Colon (tissue), 2 donors: ENCODE data around the gene OLFM3.

ENCODE experiments used
- FAIRE-seq: peaks from 2 replicates; lab custom pipeline; 2012; peaks lifted over from hg19 to GRCh38; lab: Jason Lieb, UNC
- donor health status: control.
- donor health status: control.

Gene OLFM3

DNA sequence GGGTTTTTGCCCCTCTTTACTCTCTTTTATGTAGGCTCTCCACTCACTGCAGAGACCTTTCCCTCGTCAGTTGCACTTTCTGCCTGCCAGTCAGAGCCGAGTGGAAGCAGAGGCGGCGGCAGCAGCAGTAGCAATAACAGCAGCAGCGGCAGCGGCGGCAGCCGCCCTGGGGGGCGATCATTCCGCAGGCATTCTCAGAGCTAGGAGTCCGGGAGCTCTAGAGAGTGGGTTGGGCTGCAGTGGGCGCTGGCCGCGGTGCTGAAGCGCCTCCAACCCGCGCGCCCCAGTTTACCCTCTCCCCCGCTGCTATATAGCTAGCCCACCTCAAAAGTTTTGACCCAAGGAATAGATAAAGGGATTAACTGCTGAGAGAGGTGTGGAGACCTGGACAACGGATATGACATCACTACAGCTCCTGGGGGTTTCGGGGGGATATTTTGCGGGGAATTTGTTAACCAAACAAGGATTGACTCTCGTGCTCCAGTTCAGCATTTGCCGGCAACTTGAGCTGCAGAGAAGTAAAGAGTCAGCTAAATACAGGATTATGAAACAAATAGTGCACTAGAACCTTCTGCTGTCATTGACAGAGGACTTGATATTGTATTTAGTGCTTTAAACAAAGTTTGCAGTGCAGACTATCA is at the start of gene OLFM3:
TSS of gene OLFM3 (minus strand) at position 102 of the 641 bp plus-strand sequence.
- FAIRE-seq, result no peak

DNA sequence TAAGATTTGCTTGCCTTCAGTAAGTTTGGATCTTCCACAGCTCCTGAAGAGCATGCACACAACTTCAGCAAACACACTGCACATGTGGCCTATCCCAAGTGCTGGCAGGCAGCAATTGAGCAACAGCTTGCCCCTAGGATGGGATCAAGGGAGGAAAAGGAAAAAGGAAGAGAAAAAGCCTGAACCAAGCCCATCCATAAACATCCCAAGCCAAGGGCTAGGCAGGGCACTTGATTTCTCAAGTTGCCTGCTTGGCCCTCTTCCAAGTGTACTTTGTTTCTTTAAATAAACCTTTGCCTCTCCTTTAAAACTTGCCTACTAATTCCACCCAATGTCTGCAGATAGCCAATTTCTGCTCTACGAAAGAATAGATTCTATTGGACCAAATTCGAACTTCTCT is 49.0 kb upstream of the OLFM3 start:
- peak; percentile 49 for FAIRE-seq

DNA sequence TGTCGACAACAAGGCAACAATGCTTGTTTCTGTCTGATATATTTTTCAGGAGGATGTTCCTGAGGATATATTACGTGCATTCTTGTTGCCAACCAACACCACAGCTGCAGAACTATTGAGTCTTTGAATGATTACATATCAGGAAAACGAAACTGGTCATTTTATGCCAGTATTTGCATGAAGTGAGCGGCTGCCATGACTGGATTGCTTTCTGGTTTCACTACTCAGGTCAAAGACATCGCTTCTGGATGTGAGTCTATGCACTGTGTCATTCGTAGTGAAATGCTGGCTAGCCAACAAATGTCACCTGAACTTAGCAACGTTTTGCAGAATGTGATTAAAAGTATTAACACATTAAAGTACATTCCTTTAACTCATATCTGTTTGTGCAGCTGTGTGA is 35.8 kb upstream of the OLFM3 start:
- FAIRE-seq, result no peak

DNA sequence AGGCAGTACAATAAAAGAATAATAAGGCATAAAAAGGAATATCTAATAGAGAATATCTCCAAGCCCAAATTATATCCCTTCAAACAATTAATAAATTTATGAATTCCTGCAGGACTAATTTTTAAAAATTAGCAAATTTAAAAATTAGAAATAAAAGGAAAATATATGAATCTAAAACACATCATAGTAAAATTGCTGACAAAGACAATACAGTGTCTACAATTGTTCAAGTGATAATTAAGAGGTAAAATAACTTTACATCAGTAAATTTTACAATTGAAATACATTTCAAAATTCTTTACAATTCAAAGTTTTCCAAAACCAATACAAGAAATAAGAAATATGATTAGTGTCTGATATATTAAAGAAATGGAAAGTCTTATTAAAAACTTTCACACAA is 22.8 kb upstream of the OLFM3 start:
- no peak for FAIRE-seq

DNA sequence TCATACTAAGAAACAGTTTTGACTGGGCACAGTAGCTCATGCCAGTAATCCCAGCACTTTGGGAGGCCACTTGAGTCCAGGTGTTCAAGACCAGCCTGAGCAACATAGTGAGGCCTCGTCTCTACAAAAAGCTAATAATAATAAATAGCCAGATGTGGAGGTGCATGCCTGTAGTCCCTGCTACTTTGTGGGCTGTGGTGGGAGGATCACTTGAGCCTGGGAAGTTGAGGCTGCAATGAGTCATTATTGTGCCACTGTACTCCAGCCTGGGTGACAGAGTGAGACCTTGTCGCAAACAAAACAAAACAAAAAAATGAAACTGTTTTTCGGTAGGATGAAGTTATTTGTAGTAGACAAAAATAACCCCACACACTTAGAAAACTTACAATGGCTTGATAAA is 19.0 kb upstream of the OLFM3 start:
- no peak for FAIRE-seq

DNA sequence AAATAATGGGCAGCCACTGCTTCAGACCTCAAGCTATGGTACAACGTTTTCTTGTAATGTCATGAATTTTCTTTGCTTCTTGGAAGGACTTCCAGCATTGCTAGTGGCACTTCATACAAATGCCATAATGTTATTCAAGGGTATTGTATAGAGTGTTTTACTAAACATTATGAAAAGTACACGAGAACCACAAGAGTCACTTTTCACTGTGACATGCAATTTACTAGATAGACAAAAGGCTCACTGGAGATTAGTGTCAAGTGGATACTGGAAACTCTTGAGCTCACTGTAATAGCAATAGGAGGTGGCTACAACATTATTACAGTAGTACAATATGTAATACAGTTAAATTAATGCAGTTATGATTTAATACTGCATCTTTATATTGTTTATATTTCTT is 5.3 kb upstream of the OLFM3 start:
- no peak for FAIRE-seq

DNA sequence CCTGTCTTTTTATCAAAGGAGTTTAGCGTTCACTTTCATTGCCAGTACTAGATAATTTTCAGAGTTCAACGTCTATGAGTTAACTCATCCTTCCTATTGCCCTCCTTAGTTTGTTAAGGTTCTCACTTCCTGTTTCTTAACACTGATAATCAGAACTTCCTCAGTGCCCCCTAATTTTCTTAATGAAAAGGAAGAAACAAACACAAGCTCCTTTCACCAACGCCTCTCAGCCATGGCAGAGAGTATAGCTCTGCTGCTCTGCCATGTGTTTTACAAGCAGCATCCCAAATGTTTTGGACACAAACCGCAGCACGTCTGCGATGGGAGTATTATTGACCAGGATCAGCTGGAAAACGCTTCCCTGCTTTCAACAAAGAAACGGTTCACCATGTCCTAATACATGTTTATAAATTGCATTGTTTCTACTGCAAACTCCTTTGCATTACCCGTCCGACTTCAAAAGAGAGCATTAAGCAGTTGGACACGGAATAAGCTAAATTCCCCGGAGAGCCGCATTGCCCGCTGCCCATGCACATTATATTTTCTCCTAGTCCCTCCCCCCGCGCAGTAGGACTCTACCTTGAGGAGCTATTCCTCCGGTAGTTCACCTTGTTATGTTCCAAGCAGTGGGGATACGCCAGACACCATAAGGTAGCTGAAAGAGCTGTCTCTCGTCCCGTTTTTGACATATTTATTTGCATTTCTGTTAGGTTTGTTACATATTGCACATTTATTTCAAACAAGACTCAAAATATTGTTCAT is 561 bp downstream of the OLFM3 start:
- no peak for FAIRE-seq

DNA sequence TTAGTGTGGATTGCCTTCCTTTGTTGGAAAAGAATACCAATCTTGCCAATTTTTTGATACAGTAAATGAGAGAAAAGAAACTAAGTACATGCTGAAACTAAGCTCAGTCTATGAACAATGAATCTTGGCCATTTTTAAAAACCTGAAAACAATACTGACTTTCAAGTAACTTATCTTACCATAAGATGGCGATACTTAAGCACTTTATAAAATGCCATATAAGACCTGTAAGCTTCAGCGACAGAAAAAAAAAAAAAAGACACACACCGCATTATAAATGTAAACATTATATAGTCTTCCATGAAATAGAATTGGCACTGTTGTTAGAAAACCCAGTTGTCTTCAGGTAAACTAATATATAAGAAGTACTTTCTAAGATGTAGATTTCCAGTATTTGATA is 3.0 kb downstream of the OLFM3 start:
- peak; percentile 57 for FAIRE-seq

DNA sequence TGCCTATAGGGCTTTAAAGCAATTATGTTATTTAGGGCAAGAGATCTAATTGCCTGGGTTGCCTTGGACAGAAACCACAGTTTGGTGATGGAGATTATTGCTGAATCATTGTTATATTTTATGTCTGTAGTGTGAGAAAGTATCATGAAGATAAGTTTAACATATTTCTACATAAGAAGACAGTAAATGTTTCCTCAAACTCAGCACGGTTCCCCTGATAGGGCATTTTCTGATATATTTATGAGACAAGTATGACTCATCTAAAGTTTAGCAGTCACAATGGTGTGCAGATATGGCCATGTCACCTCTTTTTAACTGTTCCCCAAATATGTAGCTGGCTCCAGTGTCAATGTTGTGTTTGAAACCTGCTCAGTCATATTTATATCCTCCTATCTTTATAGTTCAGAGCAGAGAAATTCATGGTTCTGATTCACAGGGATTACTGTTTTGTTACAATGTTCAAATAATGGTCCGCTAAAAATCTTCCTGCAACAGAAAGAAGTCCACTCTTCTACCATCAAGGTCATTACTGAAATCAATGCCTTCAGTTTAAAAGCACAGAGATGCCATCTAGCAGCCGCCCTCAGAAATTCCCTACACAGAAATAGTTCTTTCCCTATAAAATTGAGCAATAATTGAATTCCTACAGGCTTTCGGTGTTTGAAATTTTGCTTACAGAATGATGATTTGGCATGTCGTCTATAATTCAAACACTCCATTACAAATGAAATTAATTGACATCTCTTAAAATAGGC is 3.7 kb downstream of the OLFM3 start:
- FAIRE-seq, result no peak

DNA sequence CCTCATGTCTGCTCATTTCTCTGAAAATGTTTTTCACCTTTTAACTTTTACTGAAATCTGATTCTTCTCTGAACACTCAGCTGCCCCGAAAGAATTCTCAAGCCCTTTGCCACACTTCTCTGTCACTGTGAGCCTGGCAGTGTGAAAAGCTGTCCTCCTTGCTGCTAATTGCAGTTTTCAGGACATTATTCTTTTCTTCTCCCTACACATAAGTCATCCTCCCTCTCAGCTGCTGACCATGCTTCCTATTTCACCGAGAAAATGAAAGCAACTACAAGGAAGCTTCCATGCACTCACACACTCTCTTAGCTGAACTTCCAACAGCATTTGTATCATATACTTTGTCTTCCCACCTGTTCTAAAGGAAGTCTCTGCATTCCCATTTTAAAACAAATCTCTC is 15.8 kb downstream of the OLFM3 start:
- no peak for FAIRE-seq

DNA sequence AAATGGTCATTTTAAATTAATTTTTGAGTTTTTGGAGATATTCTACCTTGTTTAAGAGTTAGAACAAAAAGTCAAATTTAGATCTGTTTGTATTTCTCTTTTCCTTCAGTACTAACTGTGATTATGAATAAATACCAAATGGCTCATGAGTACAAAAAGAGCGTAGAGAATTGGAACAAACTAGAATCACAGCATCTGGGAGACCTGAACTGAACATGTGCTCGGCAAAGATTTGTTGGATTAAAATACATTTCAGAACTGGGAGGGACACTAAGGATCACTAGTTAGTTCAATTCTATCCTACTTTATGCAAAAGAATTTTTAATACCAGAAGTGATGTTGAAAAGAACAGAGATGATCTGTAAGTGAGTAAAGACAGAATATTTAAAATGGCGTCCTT is 19.5 kb downstream of the OLFM3 start:
- FAIRE-seq, result no peak

DNA sequence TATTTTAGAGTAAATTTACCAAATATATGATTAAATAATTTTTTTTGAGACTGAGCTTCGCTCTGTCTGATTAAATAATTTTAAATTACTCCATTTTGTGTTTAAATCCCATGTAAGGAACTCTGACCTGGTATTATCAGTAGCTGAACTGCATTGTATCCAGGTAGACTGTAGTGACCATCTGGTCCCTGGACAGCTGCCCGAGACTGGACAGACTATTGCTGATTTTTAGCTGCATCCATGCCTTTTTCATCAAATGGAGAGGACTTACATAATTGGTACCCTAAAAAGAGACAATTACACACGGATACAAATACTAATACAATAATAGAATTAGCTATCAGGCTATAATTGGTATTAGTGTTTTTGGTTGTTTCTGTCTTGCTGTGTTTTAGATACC is 20.6 kb downstream of the OLFM3 start:
- no peak for FAIRE-seq

DNA sequence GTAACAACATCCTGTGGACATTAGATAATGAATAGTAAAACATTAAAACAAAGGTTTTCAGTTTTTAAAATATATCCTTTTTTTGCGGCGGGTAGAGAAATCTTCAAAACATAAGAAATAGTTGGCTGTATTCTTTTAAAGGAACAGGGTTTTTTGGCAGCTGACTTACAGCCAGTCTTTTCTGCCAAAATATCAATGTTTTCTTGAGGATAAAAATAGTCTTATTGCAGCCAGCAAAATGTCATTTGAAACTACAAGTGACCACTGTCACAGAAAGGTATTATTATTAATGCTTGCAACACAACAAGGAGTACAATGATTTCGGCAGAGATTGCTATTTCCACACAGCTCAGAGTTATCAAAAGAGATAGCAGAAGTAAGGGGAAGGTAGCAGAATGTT is 21.4 kb downstream of the OLFM3 start:
- no peak for FAIRE-seq

DNA sequence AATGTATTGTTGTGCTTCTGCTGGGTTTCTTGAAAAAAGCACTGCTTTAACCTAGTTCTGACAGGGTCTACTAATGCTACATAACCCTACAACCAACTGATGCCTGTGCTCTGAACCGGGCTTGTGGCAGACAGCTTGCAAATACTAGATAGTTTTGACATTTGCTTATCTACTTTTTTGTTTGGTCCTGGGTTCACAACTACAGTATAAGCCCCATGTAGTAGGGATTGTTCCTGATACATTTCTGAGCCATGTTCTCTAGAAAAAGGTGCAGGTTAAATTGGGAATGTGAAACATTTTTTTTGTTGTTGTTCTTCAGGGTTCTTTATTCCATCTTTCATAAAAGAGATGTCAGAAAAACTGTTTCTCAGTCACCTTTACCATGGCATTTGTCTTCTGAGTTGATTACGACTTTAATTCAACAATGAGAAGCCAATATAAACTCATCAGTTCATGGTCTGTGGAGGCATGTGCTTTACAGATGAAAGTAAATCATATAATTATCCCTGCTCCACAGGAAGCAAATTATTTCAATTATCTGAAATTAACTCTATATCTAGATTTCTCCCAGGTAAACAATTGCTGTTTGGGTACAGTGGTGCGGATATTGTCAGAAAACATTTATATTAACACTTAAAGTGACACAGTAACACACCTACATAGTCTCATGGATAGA is 22.0 kb downstream of the OLFM3 start:
- FAIRE-seq, result no peak

DNA sequence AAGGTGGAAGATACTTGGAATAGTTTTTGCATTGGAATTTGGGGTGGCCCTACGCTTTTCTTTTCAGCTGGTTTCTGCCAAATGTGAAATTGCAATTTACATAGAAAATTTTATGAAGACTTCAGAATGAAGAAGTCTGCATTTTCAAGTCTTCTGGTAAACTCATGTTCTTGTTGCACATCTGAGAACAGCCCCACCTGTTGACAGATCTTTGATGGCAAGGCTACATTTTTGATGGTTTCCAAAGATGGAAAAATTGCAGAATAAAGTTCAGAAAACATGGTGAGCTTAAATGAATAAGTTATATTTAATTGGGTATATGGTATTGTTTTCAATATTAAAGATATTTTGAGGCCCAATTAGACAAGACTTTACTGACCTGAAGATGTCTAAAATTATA is 25.4 kb downstream of the OLFM3 start:
- FAIRE-seq, result no peak

DNA sequence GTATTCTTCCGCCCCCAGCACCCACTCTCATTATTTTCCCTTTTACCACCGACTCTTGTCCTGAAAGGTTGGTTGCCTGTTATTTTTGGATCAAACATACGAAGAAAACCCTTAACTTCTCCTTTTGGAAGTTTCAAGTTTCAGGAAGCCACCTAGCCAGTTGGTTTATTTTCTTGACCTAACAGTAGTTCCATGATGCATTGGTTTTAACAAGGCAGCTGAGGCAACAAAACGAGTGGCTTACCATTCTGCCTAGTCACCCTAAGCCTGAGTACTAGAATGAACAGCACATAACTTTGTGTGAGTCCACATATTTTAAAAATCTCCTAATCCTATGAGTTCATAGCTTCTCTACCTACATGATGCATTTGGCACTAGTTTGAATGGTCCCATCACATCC is 28.9 kb downstream of the OLFM3 start:
- no peak for FAIRE-seq

DNA sequence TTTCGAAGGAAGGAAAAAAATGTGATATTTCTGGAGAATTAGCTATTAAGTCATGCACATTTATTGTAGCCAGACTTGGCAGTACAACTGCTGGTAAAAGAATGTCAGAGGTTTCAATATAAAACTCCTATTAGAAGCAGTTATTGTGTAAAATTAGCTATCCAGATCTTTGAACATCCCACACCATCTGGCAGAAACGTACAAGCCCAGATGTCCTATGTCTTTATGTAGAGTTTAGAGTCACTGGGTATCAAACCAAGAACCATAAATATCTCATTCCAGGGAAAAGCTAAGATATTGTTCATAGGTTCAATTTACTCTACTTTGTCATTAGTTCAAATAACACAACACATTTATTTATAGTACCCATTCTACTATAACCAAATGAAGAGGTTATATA is 31.4 kb downstream of the OLFM3 start:
- no peak for FAIRE-seq

DNA sequence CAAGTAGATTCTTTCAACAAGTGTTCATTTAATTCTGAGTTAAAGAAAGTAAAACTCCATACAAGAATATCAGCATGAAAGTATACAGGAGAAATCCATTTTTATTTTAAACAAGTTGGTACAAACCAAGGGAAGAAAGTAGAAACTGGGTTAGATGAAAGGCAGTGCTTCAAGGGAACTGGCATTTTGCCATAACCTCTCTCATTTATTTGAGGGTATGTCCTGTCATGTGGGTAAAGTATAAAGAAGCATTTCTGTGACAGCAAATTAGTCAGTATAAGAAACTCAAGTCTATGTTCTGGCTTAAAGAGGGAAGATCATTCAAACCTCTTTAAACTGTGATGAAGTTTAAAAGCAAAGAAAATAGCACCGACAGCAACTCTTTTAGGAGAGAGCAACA is 32.0 kb downstream of the OLFM3 start:
- no peak for FAIRE-seq

DNA sequence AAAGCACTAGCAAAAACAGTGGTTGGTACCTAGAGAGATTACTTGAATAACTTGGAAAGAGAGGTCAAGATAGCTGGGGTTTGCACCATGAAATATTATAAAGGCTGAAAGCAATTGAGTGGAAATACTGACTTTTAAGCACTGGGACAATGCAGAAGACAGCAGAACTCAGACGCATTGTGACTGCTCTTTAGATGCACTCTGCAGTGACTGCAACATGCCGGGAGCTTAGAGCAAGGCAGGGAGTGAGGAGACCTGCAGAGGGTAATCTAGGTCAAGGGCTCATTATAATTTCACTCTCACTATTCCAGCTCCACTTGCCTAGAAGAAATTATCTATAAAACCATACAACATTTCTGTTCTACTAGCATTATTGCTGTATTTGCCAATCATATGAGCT is 36.6 kb downstream of the OLFM3 start:
- no peak for FAIRE-seq

DNA sequence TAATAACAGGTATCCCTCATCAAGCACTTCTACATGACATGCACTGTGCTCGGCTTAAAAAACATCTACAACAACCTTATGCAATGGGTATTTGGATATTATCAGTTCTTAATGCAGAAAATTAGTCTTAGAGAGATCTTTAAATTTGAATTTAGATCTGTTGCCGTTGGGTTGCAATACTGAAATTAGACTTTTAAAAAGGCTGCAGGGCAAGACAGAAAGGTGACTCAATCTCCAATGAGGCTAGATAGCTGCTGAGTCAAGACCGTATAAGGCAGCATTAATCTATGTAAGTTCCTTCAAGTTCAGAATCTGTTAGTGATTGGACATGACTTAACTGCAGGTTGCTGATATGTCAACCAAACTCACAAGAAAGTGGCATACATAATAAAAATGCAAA is 37.3 kb downstream of the OLFM3 start:
- no peak for FAIRE-seq

DNA sequence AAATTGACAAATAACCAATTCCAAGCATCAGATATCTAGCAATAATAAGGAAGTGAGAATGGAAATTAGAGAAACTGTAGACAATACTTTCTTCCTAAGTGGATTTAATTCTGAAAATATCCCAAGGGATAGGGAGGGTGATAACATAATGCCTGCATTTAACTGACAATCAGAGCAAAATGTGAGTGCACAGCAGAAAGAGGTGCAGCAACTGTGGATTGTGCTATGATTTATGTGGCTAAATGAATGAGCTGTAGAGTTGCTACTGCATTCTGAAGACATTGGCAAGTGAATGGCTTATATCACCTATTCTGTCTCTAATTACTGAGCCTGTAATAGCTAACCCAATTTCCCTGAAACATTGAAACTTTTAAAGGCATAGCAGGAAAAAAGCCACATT is 39.0 kb downstream of the OLFM3 start:
- no peak for FAIRE-seq

DNA sequence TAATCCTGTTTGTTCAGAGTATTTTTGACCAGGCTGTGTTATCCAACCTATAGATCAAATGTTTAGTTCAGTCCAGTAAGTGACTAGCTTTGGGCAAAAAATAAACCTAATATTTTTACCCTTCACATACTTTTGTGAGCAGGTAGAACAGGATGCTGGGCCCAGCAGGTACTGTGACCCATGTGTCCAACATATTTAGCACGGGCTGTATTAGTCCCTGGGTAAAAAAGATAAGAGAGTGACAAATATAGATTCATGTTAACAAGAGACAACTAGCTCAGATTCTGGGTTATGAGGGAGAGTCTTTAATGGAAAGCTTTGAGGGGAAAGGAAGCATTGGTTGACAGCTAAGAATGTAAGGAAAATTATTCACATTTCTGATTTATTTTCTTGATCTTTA is 43.1 kb downstream of the OLFM3 start:
- FAIRE-seq, result no peak

DNA sequence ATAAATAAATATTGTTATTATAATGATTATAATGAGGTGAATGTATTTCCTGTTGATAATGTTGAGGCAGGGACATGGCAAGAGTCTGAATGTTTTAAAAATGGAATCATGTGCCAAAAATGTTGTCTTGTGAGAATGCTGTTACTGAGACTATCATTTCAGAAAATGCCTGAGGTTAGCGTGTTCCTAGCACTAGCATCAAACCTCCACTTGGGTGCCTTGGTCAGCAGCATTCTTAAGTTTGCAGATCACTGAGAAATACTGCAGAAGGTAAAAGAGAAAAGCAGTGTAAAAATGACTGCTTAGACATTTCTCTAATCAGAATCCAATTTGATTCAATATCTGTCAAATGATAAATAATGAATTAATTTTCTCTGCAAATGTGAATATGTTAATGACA is 50.8 kb downstream of the OLFM3 start:
- FAIRE-seq, result no peak
